Measurements from ENCODE around the gene DNAI4.

The DNAI4 gene

DNA sequence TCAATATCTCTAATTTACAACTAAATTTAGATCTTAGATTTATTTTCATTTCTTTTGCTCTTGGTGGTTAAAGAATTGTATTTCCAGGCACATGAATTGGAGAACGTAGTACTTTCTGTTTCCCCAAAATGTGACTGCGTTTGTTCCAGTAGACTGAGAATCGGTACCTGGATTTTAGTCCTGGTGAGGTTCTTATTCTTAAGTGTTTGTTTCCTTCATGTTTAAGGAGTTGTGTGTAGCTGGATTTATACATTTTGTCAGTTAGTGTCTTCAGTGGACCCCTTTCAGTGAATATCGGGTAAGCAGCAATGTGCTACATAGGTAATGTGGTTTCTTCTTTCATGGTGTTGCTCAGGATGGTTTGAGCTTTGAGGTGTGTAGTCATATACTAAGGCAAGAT, 6.9 kb upstream of the DNAI4 start:
- Histone ChIP-seq H3K79me2 (ENCODE audit: low read length) (peaks cover 67% of the 10 kb centered on the region), H3K9me3 (ENCODE audit: insufficient read depth, low read length) (no peaks in the 10 kb centered on the region), H3K27ac (ENCODE audit: low read length) (0 out of 2 replicates have a peak overlapping the region, but pooled peaks have one; percentile 86), H2AFZ (ENCODE audit: low read depth, low read length) (no peak overlapping the region), H3K36me3 (replicated peaks; ENCODE audit: low read depth, low read length) (no peaks in the 10 kb centered on the region), H4K20me1 (ENCODE audit: insufficient read depth, low read length) (peaks cover 23% of the 10 kb centered on the region), H3K4me1 (ENCODE audit: low read length) (peaks cover 27% of the 10 kb centered on the region), H3K9ac (ENCODE audit: low read length) (peak overlapping the region; percentile 95), H3K4me2 (ENCODE audit: low read length) (peak overlapping the region; percentile 76), H3K27me3 (ENCODE audit: low read depth, low read length) (no peaks in the 10 kb centered on the region), H3K4me3 (ENCODE audit: low read length) (peak overlapping the region; percentile 96)
- no peak for TF ChIP-seq EZH2phosphoT487 (IDR thresholded peaks at IDR 0.05; ENCODE audit: low read depth)
- TF ChIP-seq, protein P1, sequence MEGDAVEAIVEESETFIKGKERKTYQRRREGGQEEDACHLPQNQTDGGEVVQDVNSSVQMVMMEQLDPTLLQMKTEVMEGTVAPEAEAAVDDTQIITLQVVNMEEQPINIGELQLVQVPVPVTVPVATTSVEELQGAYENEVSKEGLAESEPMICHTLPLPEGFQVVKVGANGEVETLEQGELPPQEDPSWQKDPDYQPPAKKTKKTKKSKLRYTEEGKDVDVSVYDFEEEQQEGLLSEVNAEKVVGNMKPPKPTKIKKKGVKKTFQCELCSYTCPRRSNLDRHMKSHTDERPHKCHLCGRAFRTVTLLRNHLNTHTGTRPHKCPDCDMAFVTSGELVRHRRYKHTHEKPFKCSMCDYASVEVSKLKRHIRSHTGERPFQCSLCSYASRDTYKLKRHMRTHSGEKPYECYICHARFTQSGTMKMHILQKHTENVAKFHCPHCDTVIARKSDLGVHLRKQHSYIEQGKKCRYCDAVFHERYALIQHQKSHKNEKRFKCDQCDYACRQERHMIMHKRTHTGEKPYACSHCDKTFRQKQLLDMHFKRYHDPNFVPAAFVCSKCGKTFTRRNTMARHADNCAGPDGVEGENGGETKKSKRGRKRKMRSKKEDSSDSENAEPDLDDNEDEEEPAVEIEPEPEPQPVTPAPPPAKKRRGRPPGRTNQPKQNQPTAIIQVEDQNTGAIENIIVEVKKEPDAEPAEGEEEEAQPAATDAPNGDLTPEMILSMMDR (IDR thresholded peaks at IDR 0.05; ENCODE audit: low read depth, low read length), result no peak

DNA sequence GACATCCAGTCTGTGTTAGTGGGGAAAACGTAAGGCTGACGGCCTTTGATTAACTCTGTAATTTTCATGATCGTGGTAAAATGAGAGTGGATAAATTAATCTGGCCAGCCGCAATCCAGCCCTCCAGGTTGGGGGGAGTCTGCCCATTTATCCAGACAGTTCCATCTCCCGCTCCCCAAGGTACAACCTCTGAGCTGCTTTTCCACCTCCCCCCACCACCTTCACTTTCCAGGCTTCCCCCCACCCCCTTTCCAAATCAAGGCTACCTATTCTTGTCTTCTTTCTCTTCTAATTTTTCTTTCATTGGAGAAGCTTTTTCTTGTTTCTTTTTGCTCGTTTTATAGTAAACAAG, 6.1 kb upstream of the DNAI4 start:
- H3K9ac ChIP-seq (ENCODE audit: low read length), result peak overlapping the region; percentile 95
- H3K27ac ChIP-seq (ENCODE audit: low read length), result peak overlapping the region; percentile 86
- H2AFZ ChIP-seq (ENCODE audit: low read depth, low read length), result no peak overlapping the region
- peak overlapping the region; percentile 76 for H3K4me2 ChIP-seq (ENCODE audit: low read length)
- no peaks in the 10 kb centered on the region for H3K9me3 ChIP-seq (ENCODE audit: insufficient read depth, low read length)
- no peaks in the 10 kb centered on the region for H3K36me3 ChIP-seq (replicated peaks; ENCODE audit: low read depth, low read length)
- H3K4me1 ChIP-seq (ENCODE audit: low read length), result peaks cover 34% of the 10 kb centered on the region
- H4K20me1 ChIP-seq (ENCODE audit: insufficient read depth, low read length), result peaks cover 23% of the 10 kb centered on the region
- peaks cover 67% of the 10 kb centered on the region for H3K79me2 ChIP-seq (ENCODE audit: low read length)
- TF ChIP-seq EZH2phosphoT487 (IDR thresholded peaks at IDR 0.05; ENCODE audit: low read depth), result no peak
- TF ChIP-seq, protein P1 (IDR thresholded peaks at IDR 0.05; ENCODE audit: low read depth, low read length), result no peak
- H3K4me3 ChIP-seq (ENCODE audit: low read length), result peak overlapping the region; percentile 96
- H3K27me3 ChIP-seq (ENCODE audit: low read depth, low read length), result no peaks in the 10 kb centered on the region

DNA sequence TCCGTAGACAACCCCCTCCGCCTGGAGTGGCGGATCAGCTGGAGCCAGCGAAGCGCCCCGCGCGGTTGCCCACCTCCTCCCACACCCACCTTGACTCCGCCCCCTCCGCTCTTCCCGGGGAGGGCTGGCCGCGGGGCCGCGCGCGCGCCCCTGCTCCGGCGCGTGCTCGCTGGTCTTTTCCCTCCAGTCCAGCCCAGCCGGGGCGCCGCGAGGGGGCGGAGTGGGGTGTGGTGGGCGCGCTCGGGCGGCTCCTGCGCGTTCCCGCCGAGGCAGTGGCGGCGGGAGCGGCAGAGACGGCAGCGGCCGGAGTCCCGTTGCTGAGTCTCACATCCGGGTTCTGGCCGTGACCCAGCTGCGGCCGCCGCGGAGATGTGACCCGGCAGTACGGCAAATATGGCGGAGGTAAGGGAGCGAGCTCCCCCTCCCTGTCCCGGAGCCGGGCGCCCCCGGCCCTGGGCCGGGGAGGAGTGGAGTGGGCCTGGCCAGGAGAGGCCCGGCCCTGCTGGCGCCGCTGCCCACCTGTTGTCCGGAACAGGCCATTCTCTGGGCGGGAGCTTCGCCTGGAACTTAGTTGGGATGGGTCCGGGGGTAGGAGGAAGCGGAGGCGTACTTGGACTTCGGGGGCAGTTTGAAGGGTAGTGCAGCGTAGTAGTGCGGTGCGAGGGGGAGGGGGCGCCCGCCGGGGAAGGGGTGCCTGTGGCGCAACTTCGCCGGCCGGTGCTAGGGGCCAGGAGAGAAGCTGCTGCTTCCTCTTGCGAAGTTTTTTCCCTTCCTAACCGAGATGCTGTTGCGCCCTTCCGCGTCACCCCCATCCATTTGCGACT, 5.6 kb upstream of the DNAI4 start:
- Histone ChIP-seq H3K4me2 (ENCODE audit: low read length) (peak overlapping the region; percentile 76), H3K4me1 (ENCODE audit: low read length) (peaks cover 35% of the 10 kb centered on the region), H4K20me1 (ENCODE audit: insufficient read depth, low read length) (peaks cover 17% of the 10 kb centered on the region), H3K9ac (ENCODE audit: low read length) (peak overlapping the region; percentile 95), H3K79me2 (ENCODE audit: low read length) (peaks cover 67% of the 10 kb centered on the region), H3K27ac (ENCODE audit: low read length) (peak overlapping the region; percentile 86), H3K27me3 (ENCODE audit: low read depth, low read length) (no peaks in the 10 kb centered on the region), H2AFZ (ENCODE audit: low read depth, low read length) (0 out of 2 replicates have a peak overlapping the region, but pooled peaks have one; percentile 36), H3K9me3 (ENCODE audit: insufficient read depth, low read length) (no peaks in the 10 kb centered on the region), H3K36me3 (replicated peaks; ENCODE audit: low read depth, low read length) (no peaks in the 10 kb centered on the region), H3K4me3 (ENCODE audit: low read length) (peak overlapping the region; percentile 96)
- no peak for TF ChIP-seq EZH2phosphoT487 (IDR thresholded peaks at IDR 0.05; ENCODE audit: low read depth)
- TF ChIP-seq, protein P1 (IDR thresholded peaks at IDR 0.05; ENCODE audit: low read depth, low read length), result no peak

DNA sequence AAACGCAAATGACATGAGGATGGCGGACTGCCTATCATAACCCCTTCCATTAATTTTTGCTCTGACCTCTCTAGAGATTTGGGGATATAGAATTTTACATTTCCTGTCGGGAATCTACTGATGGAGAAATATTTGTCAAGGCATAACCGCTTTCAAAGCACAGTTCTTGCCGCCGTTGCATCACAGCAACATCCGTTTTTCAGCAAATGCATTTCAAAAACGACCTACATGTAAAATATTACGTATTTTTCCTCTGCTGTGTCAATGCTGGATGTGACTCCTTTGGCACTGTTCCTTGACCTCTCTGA, 5.0 kb upstream of the DNAI4 start:
- peaks cover 61% of the 10 kb centered on the region for H3K79me2 ChIP-seq (ENCODE audit: low read length)
- H3K9ac ChIP-seq (ENCODE audit: low read length), result peak overlapping the region; percentile 33; the same call in 1 of the 2 replicates
- H2AFZ ChIP-seq (ENCODE audit: low read depth, low read length), result no peak overlapping the region

More for the DNA sequence above, 5.0 kb upstream of the DNAI4 start:
- Histone ChIP-seq H3K4me1 (ENCODE audit: low read length) (peaks cover 35% of the 10 kb centered on the region), H3K9me3 (ENCODE audit: insufficient read depth, low read length) (no peaks in the 10 kb centered on the region), H3K4me3 (ENCODE audit: low read length) (peak overlapping the region; percentile 96), H3K4me2 (ENCODE audit: low read length) (peak overlapping the region; percentile 69), H3K27ac (ENCODE audit: low read length) (peak overlapping the region; percentile 9; the same call in 1 of the 2 replicates), H3K27me3 (ENCODE audit: low read depth, low read length) (no peaks in the 10 kb centered on the region), H3K36me3 (replicated peaks; ENCODE audit: low read depth, low read length) (no peaks in the 10 kb centered on the region), H4K20me1 (ENCODE audit: insufficient read depth, low read length) (peaks cover 11% of the 10 kb centered on the region)
- TF ChIP-seq, protein P1 (IDR thresholded peaks at IDR 0.05; ENCODE audit: low read depth, low read length), result no peak
- TF ChIP-seq EZH2phosphoT487 (IDR thresholded peaks at IDR 0.05; ENCODE audit: low read depth), result no peak

Data from OCI-LY3 (cell line).